HEK293 (cell line): ENCODE data around the gene TCEAL4.
"Not testable (repeated sequence)": the region's sequence is repeated elsewhere in the genome, so short reads cannot be mapped to it uniquely, and the experiment has no call there.

Experiments used
- CTCF ChIA-PET: fragments of 350-600 bp; formaldehyde crosslinking; extraction: SDS; loops from one replicate; lab custom pipeline; 2021; ENCODE audit warnings: antibody characterized with exemption; lab: Yijun Ruan, JAX
- POLR2A ChIA-PET: fragments of 300-600 bp; formaldehyde crosslinking; extraction: SDS; loops from one replicate; lab custom pipeline; 2020; ENCODE audit warnings: antibody characterized with exemption, inconsistent platforms; lab: Yijun Ruan, JAX
- H3K27ac ChIP-seq: fragments of 200-500 bp; sonication (Bioruptor generic); 2 replicates; pipeline ENCODE4 v1.5.1; 2014; ENCODE audit warnings: low read depth, low read length, control low read depth, inconsistent platforms; ENCODE audit errors: extremely low read depth
- H3K36me3 ChIP-seq, 2 experiments: fragments of 200-500 bp in 1 of 2; sonication (Bioruptor generic) in 1 of 2; 1 replicate in 1 of 2; 2 replicates in 1 of 2; pipeline ENCODE4 v1.5.1; 2014 to 2017; ENCODE audit warnings: inconsistent platforms in 2 of 2, low read length in 2 of 2; ENCODE audit not compliant: control insufficient read depth in 2 of 2, insufficient read depth in 1 of 2
- H3K4me1 ChIP-seq: fragments of 200-500 bp; sonication (Bioruptor generic); 2 replicates; pipeline ENCODE4 v1.5.1; 2014; ENCODE audit warnings: mild to moderate bottlenecking, low read length, inconsistent platforms; ENCODE audit not compliant: control insufficient read depth, insufficient read depth
- H3K4me3 ChIP-seq: 2 replicates; pipeline ENCODE4 v1.5.1; 2011; ENCODE audit warnings: low read depth, mild to moderate bottlenecking, control low read depth, low read length, moderate library complexity
- H3K9me3 ChIP-seq: fragments of 200-500 bp; sonication (Bioruptor generic); 2 replicates; pipeline ENCODE4 v1.5.1; 2014; ENCODE audit warnings: low read depth, low read length, inconsistent platforms; ENCODE audit not compliant: control insufficient read depth, insufficient read depth
- GFI1B ChIP-seq: fragments of 450-650 bp; formaldehyde crosslinking; IDR thresholded peaks from 2 replicates; pipeline ENCODE4 v1.5.1; 2016; ENCODE audit warnings: missing biosample characterization, missing genetic modification characterization
- PRDM1 ChIP-seq: fragments of 450-650 bp; formaldehyde crosslinking; IDR thresholded peaks from 2 replicates; pipeline ENCODE4; 2016; ENCODE audit warnings: missing biosample characterization, missing genetic modification characterization
- REPIN1 ChIP-seq: fragments of 450-650 bp; formaldehyde crosslinking; IDR thresholded peaks from 2 replicates; pipeline ENCODE4 v1.5.1; 2017; ENCODE audit warnings: missing biosample characterization, missing genetic modification characterization, low read depth
- SCRT2 ChIP-seq: fragments of 450-650 bp; formaldehyde crosslinking; IDR thresholded peaks from 2 replicates; pipeline ENCODE4 v1.5.1; 2016; ENCODE audit warnings: missing biosample characterization, missing genetic modification characterization
- SETDB1 ChIP-seq: IDR thresholded peaks from one replicate; pipeline ENCODE4 v1.6.1; 2017; ENCODE audit warnings: mild to moderate bottlenecking, low read length, moderate library complexity, mixed read lengths; ENCODE audit not compliant: insufficient read length
- TRIM28 ChIP-seq: IDR thresholded peaks from 2 replicates; pipeline ENCODE4 v1.6.1; 2011; ENCODE audit warnings: low read length, control low read depth, borderline replicate concordance
- ZBTB21 ChIP-seq: fragments of 450-650 bp; formaldehyde crosslinking; IDR thresholded peaks from 2 replicates; pipeline ENCODE4 v1.5.1; 2017; ENCODE audit warnings: missing biosample characterization, missing genetic modification characterization
- ZFHX2 ChIP-seq: fragments of 450-650 bp; formaldehyde crosslinking; conservative IDR thresholded peaks from 2 replicates; pipeline ENCODE4 v1.5.1; 2016; ENCODE audit warnings: missing biosample characterization, missing genetic modification characterization
- ZNF146 ChIP-seq: fragments of 450-650 bp; formaldehyde crosslinking; IDR thresholded peaks from 2 replicates; pipeline ENCODE4 v1.5.1; 2016; ENCODE audit warnings: missing biosample characterization, missing genetic modification characterization
- ZNF221 ChIP-seq: fragments of 450-650 bp; formaldehyde crosslinking; IDR thresholded peaks from 2 replicates; pipeline ENCODE4 v1.5.1; 2017; ENCODE audit warnings: missing biosample characterization, missing genetic modification characterization, borderline replicate concordance
- ZNF248 ChIP-seq: fragments of 450-650 bp; formaldehyde crosslinking; IDR thresholded peaks from 2 replicates; pipeline ENCODE4 v1.5.1; 2017; ENCODE audit warnings: missing biosample characterization, missing genetic modification characterization
- ZNF292 ChIP-seq: fragments of 450-650 bp; formaldehyde crosslinking; IDR thresholded peaks from 2 replicates; pipeline ENCODE4 v1.5.1; 2016; ENCODE audit warnings: low read depth, missing biosample characterization, missing genetic modification characterization, borderline replicate concordance
- ZNF366 ChIP-seq: fragments of 450-650 bp; formaldehyde crosslinking; conservative IDR thresholded peaks from 2 replicates; pipeline ENCODE4 v1.5.1; 2016; ENCODE audit warnings: missing biosample characterization, missing genetic modification characterization
- ZNF426 ChIP-seq: fragments of 450-650 bp; formaldehyde crosslinking; IDR thresholded peaks from 2 replicates; pipeline ENCODE4 v1.5.1; 2017; ENCODE audit warnings: missing biosample characterization, missing genetic modification characterization, mild to moderate bottlenecking, inconsistent platforms, moderate library complexity
- ZSCAN16 ChIP-seq: fragments of 450-650 bp; formaldehyde crosslinking; IDR thresholded peaks from 2 replicates; pipeline ENCODE4 v1.5.1; 2016; ENCODE audit warnings: missing biosample characterization, missing genetic modification characterization
- TF ChIP-seq, protein P1 (sequence below): fragments of 450-650 bp; formaldehyde crosslinking; IDR thresholded peaks from 2 replicates; pipeline ENCODE4; 2016; ENCODE audit warnings: missing biosample characterization, missing genetic modification characterization
- TF ChIP-seq, protein P2 (sequence below): fragments of 450-650 bp; formaldehyde crosslinking; IDR thresholded peaks from 2 replicates; pipeline ENCODE4 v1.5.1; 2016; ENCODE audit warnings: missing biosample characterization, missing genetic modification characterization
- TF ChIP-seq, protein P3 (sequence below): fragments of 450-650 bp; formaldehyde crosslinking; IDR thresholded peaks from 2 replicates; pipeline ENCODE4 v1.5.1; 2016; ENCODE audit warnings: missing biosample characterization, missing genetic modification characterization

The TCEAL4 gene

DNA sequence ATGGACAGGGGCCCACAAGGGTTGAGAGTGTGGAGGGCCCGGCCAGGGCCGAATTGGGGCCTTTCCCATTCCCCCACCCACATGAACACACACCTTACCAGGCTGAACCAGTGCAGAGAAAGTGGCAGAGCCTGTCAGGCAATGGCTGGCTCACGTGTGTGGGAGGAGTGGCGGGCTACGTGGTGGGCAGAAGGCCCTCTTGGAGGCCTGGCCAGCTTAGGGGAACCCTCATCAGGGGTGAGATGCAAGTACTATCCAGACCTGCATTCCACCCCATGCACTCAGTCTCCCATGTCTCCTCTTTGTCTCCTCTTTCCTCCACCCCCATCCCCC lies 965 bp downstream of the TCEAL4 start:
- POLR2A ChIA-PET: no interaction called here
- H3K4me3 ChIP-seq: peak overlapping the region; percentile 55

DNA sequence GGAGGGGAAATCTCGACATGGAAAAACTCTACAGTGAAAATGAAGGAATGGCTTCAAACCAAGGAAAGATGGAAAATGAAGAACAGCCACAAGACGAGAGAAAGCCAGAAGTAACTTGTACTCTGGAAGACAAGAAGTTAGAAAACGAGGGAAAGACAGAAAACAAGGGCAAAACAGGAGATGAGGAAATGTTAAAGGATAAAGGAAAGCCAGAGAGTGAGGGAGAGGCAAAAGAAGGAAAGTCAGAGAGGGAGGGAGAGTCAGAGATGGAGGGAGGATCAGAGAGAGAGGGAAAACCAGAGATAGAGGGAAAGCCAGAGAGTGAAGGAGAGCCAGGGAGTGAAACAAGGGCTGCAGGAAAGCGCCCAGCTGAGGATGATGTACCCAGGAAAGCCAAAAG lies 1.3 kb downstream of the TCEAL4 start:
- Histone ChIP-seq H3K27ac (no peak overlapping the region), H3K36me3 (peaks cover 4 to 27% of the 10 kb centered on the region in 2 experiments; a peak in 2 of 3 replicates), H3K4me1 (no peaks in the 10 kb centered on the region), H3K9me3 (no peaks in the 10 kb centered on the region), H3K4me3 (no peak overlapping the region)
- CTCF ChIA-PET: no interaction called here
- TF ChIP-seq ZNF366: peak; percentile 53; the same call in 1 of the 2 replicates
- TF ChIP-seq PRDM1 (tag by site-specific recombination): peak; percentile 99
- no peak for TF ChIP-seq ZBTB21 (tag by site-specific recombination)
- no peak for TF ChIP-seq ZSCAN16 (tag by site-specific recombination)
- POLR2A ChIA-PET: no interaction called here

More for the DNA sequence above, 965 bp downstream of the TCEAL4 start:
- CTCF ChIA-PET: no interaction called here
- Histone ChIP-seq H3K9me3 (no peaks in the 10 kb centered on the region), H3K36me3 (peaks cover 4 to 26% of the 10 kb centered on the region in 2 experiments; a peak in 2 of 3 replicates), H3K4me1 (no peaks in the 10 kb centered on the region), H3K27ac (peak overlapping the region; percentile 17; the same call in 1 of the 2 replicates)
- TF ChIP-seq ZNF426 (no peak), GFI1B (no peak), SCRT2 (tag by site-specific recombination) (no peak), REPIN1 (no peak), ZNF248 (tag by site-specific recombination) (no peak), TRIM28 (no peak)
- TF ChIP-seq, protein P1, sequence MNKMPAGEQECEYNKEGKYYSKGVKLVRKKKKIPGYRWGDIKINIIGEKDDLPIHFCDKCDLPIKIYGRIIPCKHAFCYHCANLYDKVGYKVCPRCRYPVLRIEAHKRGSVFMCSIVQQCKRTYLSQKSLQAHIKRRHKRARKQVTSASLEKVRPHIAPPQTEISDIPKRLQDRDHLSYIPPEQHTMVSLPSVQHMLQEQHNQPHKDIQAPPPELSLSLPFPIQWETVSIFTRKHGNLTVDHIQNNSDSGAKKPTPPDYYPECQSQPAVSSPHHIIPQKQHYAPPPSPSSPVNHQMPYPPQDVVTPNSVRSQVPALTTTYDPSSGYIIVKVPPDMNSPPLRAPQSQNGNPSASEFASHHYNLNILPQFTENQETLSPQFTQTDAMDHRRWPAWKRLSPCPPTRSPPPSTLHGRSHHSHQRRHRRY (tag by site-specific recombination): no peak

DNA sequence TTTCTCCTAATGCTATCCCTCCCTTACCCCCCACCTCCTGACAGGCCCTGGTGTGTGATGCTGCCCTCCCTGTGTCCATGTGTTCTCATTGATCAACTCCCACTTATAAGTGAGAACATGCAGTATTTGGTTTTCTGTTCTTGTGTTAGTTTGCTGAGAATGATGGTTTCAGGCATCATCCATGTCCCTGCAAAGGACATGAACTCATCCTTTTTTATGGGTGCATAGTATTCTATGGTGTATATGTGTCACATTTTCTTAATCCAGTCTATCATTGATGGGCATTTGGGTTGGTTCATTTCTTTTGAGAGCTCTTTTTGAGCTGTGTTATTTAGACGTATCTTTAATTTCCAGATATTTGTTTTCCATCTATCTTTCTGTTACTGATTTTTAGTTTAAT lies 7.0 kb downstream of the TCEAL4 start:
- POLR2A ChIA-PET, H3K4me1 ChIP-seq, H3K9me3 ChIP-seq, H3K4me3 ChIP-seq, CTCF ChIA-PET, H3K27ac ChIP-seq: not testable (repeated sequence)
- H3K36me3 ChIP-seq: peaks cover 16 to 38% of the 10 kb centered on the region in 2 experiments
- TF ChIP-seq ZNF146 (tag by site-specific recombination): peak; percentile 93

DNA sequence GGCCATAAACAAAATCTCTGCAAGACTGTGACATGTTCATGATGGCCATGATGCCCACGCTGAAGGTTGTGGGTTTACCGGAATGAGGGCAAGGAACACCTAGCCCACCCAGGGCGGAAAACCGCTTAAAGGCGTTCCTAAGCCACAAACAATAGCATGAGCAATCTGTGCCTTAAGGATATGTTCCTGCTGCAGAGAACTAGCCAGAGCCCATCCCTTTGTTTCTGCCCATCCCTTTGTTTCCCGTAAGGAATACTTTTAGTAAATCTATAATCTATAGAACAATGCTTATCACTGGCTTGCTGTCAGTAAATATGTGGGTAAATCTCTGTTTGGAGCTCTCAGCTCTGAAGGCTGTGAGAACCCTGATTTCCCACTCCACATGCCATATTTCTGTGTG lies 9.9 kb downstream of the TCEAL4 start:
- H3K27ac ChIP-seq, CTCF ChIA-PET, H3K4me1 ChIP-seq, H3K9me3 ChIP-seq, H3K4me3 ChIP-seq, POLR2A ChIA-PET: not testable (repeated sequence)
- H3K36me3 ChIP-seq: peaks cover 17 to 24% of the 10 kb centered on the region in 2 experiments
- TF ChIP-seq SETDB1: peak; percentile 15

DNA sequence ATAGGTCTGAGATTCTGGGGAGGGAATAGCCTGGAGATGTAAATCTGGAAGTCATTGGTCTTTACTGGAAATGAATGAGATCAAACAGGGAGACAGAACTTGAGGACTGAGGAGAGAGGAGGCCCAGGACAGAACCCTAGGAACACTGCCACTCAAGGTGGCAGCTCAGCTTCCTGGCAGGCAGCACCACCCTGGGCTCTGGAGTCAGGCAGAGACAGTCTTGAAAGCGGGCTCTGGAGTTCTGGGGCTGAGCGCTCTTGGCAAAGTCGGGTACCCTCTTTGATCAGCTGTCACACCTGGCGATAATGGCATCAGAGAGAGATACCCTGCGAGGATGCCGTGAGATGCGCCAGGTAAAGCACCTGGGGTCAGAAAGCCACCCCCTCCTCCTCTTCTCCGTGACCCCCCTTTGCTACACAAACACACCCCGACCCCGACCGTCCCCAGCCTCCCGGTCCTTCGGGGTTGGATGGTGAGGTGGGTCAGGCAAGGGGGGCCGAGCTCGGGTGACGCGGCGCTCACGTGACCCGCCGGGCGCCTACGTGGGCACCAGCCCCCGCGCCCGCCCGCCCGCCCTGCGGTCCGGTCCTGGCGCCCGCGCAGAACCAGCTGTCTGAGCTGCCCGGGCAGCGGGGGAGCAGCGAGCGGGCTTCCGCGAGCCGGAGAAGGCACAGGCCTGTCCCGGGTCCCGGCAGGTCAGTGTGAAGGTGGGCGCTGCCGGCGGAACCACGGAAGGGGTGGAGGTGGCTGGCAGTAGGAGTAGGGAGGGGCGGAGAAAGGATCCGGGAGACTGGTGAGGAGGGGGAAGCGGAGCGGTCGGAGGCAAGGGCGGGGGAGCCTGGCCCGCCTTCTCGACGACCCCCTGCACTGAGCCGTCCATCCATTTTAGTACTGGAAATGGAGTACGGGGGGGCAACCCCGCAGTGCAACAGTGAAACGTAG lies 22.3 kb downstream of the TCEAL4 start, which contains the start of gene TCEAL3:
TSS of gene TCEAL3 (plus strand) at position 600 of the 942 bp plus-strand sequence. CDS start 1,102 bp downstream, outside the sequence.
- POLR2A ChIA-PET: no interaction called here
- Histone ChIP-seq H3K9me3 (no peaks in the 10 kb centered on the region), H3K4me3 (peak within 1 kb of the TSS; percentile 62), H3K27ac (no peak within 1 kb of the TSS; the same call in 1 of the 2 replicates), H3K4me1 (no peaks in the 10 kb centered on the region), H3K36me3 (peaks cover 0 to 23% of the 10 kb centered on the region in 2 experiments; a peak in 1 of 3 replicates)
- CTCF ChIA-PET: interaction anchor here (0.6 kb wide), 1 partner anchor 23 kb away, joined by 3 read pairs; no protein-coding TSS in a partner anchor
- TF ChIP-seq, protein P2, sequence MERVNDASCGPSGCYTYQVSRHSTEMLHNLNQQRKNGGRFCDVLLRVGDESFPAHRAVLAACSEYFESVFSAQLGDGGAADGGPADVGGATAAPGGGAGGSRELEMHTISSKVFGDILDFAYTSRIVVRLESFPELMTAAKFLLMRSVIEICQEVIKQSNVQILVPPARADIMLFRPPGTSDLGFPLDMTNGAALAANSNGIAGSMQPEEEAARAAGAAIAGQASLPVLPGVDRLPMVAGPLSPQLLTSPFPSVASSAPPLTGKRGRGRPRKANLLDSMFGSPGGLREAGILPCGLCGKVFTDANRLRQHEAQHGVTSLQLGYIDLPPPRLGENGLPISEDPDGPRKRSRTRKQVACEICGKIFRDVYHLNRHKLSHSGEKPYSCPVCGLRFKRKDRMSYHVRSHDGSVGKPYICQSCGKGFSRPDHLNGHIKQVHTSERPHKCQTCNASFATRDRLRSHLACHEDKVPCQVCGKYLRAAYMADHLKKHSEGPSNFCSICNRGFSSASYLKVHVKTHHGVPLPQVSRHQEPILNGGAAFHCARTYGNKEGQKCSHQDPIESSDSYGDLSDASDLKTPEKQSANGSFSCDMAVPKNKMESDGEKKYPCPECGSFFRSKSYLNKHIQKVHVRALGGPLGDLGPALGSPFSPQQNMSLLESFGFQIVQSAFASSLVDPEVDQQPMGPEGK (tag by site-specific recombination): peak; percentile 38
- TF ChIP-seq ZNF221 (tag by site-specific recombination) (no peak), ZNF292 (no peak), ZFHX2 (tag by site-specific recombination) (peak; percentile 81)
- TF ChIP-seq, protein P3, sequence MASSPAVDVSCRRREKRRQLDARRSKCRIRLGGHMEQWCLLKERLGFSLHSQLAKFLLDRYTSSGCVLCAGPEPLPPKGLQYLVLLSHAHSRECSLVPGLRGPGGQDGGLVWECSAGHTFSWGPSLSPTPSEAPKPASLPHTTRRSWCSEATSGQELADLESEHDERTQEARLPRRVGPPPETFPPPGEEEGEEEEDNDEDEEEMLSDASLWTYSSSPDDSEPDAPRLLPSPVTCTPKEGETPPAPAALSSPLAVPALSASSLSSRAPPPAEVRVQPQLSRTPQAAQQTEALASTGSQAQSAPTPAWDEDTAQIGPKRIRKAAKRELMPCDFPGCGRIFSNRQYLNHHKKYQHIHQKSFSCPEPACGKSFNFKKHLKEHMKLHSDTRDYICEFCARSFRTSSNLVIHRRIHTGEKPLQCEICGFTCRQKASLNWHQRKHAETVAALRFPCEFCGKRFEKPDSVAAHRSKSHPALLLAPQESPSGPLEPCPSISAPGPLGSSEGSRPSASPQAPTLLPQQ (tag by site-specific recombination): 0 out of 2 replicates have a peak, but pooled peaks have one; percentile 38
